Left lobe of liver (tissue), 2 donors: ENCODE measurements around the gene BPTF. TPM values are rescaled to one million over a fixed set of nuclear protein-coding genes. Genes with fewer than 3 reads are reported as not detected.
"Not testable (repeated sequence)": the region's sequence is repeated elsewhere in the genome, so short reads cannot be mapped to it uniquely, and the experiment has no call there.

Experiments
- ATAC-seq: fragments of 200-7000 bp; cut with Tn5 transposase; one replicate; pipeline ENCODE4 v1.9.1; 2020; ENCODE audit warnings: mild to moderate bottlenecking, moderate library complexity
- DNase-seq: peaks from one replicate; pipeline ENCODE4 v3.0.0-alpha.2; 2020; ENCODE audit warnings: low spot score
- total RNA-seq: library from RNA; stranded (reverse); gene quantifications from one replicate; pipeline ENCODE4 v1.2.1, GENCODE V29; 2021
- donor health status: DM: no; HTN: no; CAD: no; lungs with moderate emphysema.
- donor health status: DM: no; HTN: yes; CAD: no.

The BPTF gene
- 29.7 TPM for total RNA-seq

DNA sequence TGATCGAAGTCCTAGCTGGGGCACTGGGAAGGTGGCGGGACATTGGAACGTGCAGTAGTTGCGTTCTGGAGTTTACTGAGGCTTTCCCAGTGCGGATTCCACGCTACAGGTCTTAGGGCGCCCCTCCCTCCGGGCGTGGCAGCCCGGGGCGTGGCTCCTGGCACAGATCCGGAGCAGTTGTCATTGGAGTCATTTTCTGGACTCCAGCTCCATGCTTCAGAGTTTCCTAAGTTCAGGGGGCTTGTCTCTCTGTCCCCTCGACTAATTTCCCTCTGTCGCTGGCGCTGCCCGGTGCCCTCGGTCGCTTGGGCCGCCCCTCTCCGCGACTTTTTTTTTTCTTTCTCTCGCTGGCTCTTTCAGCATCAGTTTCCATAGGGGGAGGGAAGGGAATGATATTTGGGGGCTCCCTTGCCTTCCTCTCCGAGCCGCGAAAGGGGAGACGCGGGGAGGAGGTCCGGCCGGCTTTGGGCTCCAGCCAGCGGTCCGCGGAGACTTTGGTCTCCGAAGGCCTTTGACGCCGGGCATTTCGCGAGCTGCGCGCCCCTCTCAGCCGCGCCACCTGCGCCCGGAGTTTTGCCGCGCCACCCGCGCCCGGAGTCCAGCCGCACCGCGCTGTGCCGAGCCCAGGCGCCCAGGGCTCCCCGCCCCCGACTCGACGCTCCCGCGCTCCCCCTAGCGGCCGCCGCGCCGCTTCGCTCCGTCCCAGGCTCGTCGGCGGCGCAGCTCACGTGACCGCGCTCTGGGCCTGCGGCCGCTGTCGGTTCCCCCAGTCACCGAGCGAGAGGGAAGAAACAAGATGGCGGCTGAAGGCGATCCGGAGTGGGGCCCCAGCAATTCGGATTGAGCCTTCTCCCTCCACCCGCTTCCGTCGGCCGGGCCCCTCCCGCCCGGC lies at the start of gene BPTF:
BPTF (plus strand) TSS at position 769 of the 892 bp plus-strand sequence. CDS start 222 bp downstream, outside the sequence.
- ATAC-seq: peak; percentile 96
- DNase-seq: peak; percentile 94

GRCh38 chr17:67779098-67779672 lies 46.1 kb upstream of the BPTF start:
- ATAC-seq: peak; percentile 94
- peak; percentile 94 for DNase-seq

- DNase-seq: no peak
- ATAC-seq: no peak
Observed at GRCh38 chr17:67784364-67785121, 40.8 kb upstream of the BPTF start.

DNA sequence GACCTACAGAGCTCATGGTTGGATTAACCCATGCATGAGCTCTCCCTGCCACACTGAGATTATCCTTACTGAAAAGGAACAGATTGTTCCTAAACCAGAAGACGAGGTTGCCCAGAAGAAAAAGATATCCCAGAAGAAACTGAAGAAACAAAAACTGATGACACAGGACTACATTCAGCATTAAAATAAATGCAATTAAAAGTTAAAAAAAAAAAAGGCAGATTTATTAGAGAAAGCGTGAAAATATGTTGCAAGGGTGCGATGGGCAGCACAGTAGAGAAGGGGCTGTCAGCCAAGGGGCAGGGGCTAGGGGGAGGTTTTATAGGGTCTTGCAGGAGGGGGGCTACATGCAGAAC lies 40.2 kb upstream of the BPTF start:
- no peak for DNase-seq
- no peak for ATAC-seq

- DNase-seq (no peak), ATAC-seq (no peak)
Observed at GRCh38 chr17:67785504-67785903, 39.8 kb upstream of the BPTF start.

DNA sequence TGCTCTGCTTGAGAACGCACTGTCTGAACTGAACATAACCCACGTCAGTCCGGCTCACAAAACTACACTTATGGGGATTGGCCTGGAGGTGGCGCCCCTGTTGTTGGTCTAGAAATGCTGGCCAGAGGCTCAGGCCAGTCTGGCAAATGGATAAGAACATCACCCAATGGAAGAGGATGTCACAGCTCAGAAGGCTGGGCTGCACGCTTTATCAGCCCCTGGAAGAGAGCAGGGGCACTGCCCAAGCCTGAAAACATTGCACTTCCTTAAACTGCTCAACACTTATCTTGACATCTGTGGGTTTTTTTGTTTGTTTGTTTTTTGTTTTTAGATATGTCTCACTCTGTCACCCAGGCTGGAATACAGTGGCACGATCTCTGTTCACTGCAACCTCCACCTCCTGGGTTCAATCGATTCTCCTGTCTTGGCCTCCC lies 24.8 kb upstream of the BPTF start:
- ATAC-seq (peak; percentile 100), DNase-seq (peak; percentile 83)

- ATAC-seq (no peak), DNase-seq (no peak)
Observed at GRCh38 chr17:67801626-67802175, 23.6 kb upstream of the BPTF start.

DNA sequence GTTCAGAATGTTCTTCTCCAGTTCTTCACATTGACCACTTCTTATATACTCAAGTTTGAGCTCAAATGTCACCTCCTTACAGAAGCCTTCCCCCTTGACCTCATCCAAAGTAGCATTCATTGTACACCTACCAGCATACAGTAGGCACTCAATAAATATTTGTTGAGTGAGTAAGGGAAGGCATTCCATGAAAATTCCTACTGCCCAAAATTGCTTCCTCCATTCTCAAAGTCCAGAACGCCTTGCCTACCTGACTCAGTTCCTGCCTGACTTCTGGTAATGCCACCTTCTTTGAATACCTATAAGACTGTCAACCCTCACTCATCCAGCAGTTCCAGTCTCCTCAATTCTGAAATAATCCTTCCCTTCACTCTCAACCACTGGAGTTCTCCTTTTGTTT lies 14.8 kb upstream of the BPTF start:
- ATAC-seq (no peak), DNase-seq (no peak)

DNA sequence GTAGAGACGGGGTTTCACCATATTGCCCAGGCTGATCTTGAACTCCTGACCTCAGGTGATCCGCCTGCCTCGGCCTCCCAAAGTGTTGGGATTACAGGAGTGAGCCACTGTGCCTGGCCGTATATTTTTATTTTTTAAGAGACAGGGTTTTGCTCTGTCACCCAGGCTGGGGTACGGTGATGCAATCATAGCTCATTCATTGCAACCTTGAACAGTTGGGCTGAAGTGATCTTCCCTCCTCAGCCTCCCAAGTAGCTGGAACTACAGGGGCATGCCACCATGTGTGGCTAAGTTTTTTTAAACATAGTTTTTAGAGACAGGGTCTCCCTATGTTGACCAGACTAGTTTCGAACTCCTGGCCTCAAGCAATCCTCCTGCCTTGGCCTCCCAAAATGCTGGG lies 12.9 kb upstream of the BPTF start:
- not testable (repeated sequence) for ATAC-seq, DNase-seq

DNA sequence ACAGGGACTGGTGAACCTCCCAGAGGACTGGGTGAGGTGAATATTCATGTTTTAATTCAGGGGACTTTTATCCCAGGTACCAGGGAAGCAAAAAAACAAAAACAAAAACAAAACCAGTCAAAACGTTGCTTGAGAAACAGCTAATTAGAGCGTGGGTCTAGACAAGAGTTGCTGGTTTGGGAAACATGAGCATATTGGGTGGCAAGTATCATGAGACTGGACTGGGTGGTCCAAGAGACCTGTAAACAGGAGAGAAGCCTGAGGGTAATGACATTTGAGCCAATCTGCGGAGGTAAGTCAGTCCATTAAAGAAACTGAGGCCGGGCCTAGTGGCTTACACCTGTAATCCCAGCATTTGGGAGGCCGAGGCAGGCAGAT lies 11.5 kb upstream of the BPTF start:
- ATAC-seq: no peak
- no peak for DNase-seq

DNA sequence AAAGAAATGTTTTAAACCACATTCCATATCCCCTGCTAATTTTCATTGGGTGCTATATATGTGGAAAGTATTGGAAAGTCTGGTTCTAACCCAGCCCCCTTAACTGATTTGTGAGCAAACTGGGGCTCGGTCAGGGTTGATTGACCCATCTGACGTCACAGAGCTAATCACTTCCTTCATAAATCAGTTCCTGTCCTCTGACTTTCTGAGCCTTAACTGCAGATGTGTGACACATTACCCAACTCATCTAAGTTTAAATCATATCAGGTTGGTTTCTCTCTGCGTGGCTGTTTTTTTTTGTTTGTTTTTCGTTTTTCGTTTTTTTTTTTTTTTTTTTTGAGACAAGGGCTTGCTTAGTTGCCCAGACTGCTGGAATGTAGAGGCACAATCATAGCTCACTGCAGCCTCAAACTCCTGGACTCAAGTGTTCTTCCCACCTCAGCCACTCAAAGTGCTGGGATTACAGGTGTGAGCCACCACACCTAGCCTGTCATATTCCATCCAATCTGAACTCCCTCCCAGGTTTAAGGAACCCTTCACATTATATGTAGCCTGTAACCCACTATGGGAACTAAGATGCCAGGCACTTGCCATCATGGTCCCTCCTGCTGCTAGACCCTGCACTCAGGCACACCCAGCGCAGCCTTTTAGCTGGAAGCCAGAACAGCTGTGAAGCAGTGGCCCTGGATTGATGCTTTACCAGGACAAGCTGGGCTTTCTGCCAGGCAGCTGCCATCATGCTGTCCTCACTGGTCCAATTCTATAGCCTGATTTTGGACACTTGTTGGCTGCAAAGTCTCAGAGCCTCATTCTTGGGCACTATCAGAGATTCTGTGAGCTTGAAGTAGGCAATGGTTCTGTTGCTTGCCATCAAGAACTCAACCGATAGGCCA lies 6.9 kb upstream of the BPTF start:
- DNase-seq (peak; percentile 41), ATAC-seq (no peak)

- peak; percentile 12 for DNase-seq
- no peak for ATAC-seq
Observed at GRCh38 chr17:67819722-67820121, 5.6 kb upstream of the BPTF start.

DNA sequence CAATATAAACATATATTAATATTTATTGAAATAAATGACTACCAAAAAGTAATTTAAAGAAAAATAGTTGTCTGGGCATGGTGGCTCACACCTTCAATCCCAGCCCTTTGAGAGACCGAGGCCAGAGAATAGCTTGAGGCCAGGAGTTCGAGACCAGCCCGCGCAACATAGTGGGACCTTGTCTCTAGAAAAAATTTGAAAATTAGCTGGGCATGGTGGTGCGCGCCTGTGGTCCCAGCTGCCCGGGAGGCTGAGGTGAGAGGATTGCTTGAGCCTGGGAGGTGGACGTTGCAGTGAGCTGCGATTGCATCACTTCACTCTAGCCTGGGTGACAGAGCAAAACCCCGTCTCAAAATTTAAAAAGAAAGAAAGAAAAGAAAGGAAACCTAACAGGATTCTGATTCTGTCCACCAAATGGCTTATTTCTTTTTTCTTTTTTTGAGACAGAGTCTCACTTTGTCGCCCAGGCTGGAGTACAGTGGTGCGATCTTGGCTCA lies 3.4 kb upstream of the BPTF start:
- ATAC-seq: no peak
- peak; percentile 21 for DNase-seq

DNA sequence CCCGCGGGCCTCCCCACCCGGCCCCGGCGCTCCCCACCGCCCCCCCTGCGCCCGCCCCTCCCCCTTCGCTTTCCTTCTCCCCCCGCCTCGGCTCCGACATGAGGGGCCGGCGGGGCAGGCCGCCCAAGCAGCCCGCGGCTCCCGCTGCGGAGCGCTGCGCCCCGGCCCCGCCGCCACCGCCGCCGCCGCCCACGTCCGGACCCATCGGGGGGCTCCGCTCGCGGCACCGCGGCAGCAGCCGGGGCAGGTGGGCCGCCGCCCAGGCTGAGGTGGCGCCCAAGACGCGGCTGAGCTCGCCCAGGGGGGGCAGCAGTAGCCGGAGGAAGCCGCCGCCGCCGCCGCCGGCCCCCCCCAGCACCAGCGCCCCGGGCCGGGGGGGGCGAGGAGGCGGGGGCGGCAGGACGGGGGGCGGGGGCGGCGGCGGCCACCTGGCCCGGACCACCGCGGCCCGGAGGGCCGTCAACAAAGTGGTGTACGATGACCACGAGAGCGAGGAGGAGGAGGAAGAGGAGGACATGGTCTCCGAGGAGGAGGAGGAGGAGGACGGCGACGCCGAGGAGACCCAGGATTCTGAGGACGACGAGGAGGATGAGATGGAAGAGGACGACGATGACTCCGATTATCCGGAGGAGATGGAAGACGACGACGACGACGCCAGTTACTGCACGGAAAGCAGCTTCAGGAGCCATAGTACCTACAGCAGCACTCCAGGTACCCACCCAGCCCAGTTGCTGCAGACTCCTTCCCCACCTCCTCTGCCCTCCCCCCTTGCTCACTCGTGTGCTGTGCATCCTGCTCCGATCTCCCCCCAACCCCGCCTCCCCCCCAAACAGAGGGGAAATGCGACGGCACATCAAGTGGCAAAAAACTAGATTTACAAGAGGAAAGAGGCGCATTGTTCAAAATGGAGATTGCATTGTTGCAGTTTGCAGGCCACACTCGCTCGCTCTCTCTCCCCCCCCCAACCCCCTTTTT lies 611 bp downstream of the BPTF start:
- peak; percentile 58 for DNase-seq

DNA sequence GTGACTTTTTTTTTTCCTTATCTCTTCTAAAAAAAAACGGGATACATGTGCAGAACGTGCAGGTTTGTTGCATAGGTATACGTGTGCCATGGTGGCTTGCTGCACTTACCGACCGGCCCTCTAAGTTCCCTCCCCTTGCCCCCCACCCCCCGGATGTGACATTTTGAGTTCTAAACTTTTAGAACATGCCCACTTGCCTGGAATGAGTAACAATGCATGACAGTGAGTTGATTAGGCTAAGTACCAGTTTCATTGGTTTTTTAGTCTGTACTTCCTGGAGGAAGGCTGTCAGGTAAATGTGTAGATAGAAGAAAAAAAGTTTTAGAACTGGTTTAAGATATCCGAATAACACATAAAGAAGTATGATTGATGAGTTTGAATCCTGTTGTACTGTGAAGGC lies 4.0 kb downstream of the BPTF start:
- no peak for ATAC-seq
- no peak for DNase-seq

More for the DNA sequence above, 611 bp downstream of the BPTF start:
- ATAC-seq: peak; percentile 46

- ATAC-seq: no peak
Observed at GRCh38 chr17:67830440-67830839, 5.1 kb downstream of the BPTF start.

DNA sequence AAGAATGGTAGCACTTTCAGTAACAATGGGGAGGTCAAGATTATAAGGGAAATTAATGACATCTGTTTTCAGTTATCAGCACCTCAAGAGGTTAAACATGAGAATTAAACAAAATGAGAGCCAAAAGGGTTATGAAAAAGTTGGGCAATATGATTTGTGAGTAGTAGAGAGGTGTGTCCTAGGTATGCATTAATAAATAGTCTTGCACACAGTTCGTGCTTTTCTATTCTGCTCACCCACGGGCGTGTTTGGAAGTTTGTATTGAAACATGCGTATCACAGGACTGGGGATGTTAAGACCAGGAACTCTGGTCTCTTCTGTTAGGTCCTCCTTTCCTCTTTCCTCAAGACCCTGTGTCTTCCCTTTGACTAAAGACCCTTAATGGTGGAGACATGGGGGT lies 6.0 kb downstream of the BPTF start:
- ATAC-seq: no peak
- no peak for DNase-seq

More at GRCh38 chr17:67830440-67830839, 5.1 kb downstream of the BPTF start:
- DNase-seq: no peak

GRCh38 chr17:67833134-67833533 lies 7.8 kb downstream of the BPTF start:
- ATAC-seq (no peak), DNase-seq (no peak)
